Endothelial cell of umbilical vein (primary cell): Measurements from ENCODE around the gene GLIPR1L1.

Source experiments
- CTCF ChIP-seq, 2 donors: IDR thresholded peaks; 1 replicate in 1 of 2; 2 replicates in 1 of 2; pipeline ENCODE4 v1.5.1; 2011; ENCODE audit warnings: low read length in 2 of 2, mild to moderate bottlenecking in 2 of 2, moderate library complexity in 2 of 2, control low read depth in 1 of 2, inconsistent platforms in 1 of 2, low read depth in 1 of 2; ENCODE audit not compliant: insufficient read depth in 1 of 2; ENCODE audit errors: extremely low read depth in 1 of 2
- EZH2 ChIP-seq: IDR thresholded peaks from 2 replicates; pipeline ENCODE4 v1.6.1; 2012; ENCODE audit warnings: borderline replicate concordance, low read depth, mild to moderate bottlenecking, moderate library complexity, low read length, inconsistent platforms; ENCODE audit not compliant: severe bottlenecking
- GATA2 ChIP-seq: IDR thresholded peaks from 2 replicates; pipeline ENCODE4 v1.7.0; 2011; ENCODE audit warnings: low read depth, mild to moderate bottlenecking, moderate library complexity, mixed read lengths, low read length; ENCODE audit not compliant: insufficient read length, insufficient read depth
- MAX ChIP-seq: IDR thresholded peaks from 2 replicates; pipeline ENCODE4 v1.6.1; 2011; ENCODE audit not compliant: insufficient read depth, insufficient read length
- MYC ChIP-seq: IDR thresholded peaks from one replicate; pipeline ENCODE4 v1.6.1; 2011; ENCODE audit warnings: mild to moderate bottlenecking, low read depth, low read length
- POLR2A ChIP-seq: IDR thresholded peaks from 2 replicates; pipeline ENCODE4 v1.6.1; 2012; ENCODE audit warnings: low read depth, mild to moderate bottlenecking, control low read depth, low read length
- POLR2AphosphoS5 ChIP-seq: IDR thresholded peaks from 2 replicates; pipeline ENCODE4 v1.6.1; 2012; ENCODE audit warnings: low read depth, mild to moderate bottlenecking, control low read depth, low read length, moderate library complexity; ENCODE audit not compliant: insufficient read depth

GRCh38 chr12:75361408-75361807, 26.9 kb downstream of the GLIPR1L1 start:
- TF ChIP-seq CTCF (IDR thresholded peaks at IDR 0.05; ENCODE audit: extremely low read depth in 1 of 2, insufficient read depth in 1 of 2, low read depth in 1 of 2, low read length in 2 of 2) (no peak), POLR2A (no peak), EZH2 (no peak), POLR2AphosphoS5 (no peak), MYC (no peak), MAX (no peak), GATA2 (no peak)
